HepG2 (cell line): ENCODE data around the gene ATF6. TPM values are rescaled to one million over a fixed set of nuclear protein-coding genes. Genes with fewer than 3 reads are reported as not detected.

Experiments used
- ATAC-seq: fragments of 200-7000 bp; cut with Tn5 transposase; 3 replicates; pipeline ENCODE4 v1.9.1; 2020; ENCODE audit warnings: mild to moderate bottlenecking, moderate library complexity
- BruUV-seq: library from RNA; stranded (reverse); fragments of 400-500 nt; replicated peaks from 2 replicates; lab custom pipeline; 2021; lab: Mats Ljungman, UMichigan
- CTCF ChIA-PET: fragments of 300-600 bp; formaldehyde crosslinking; extraction: SDS; loops from one replicate; lab custom pipeline; 2021; ENCODE audit warnings: low total read pairs, inconsistent platforms, low intra/inter-chr PET ratio; lab: Yijun Ruan, JAX
- POLR2A ChIA-PET: fragments of 350-600 bp; sonication (Branson Sonifier 250); formaldehyde crosslinking; loops from one replicate; lab custom pipeline; 2020; ENCODE audit warnings: antibody characterized with exemption, inconsistent platforms; lab: Yijun Ruan, JAX
- DNase-seq: peaks from one replicate; pipeline ENCODE4 v3.0.0-alpha.2; 2015; ENCODE audit warnings: low spot score
- FAIRE-seq: peaks from 3 replicates; lab custom pipeline; 2011; peaks lifted over from hg19 to GRCh38; lab: Jason Lieb, UNC
- H2AFZ ChIP-seq: one replicate; pipeline ENCODE4 v1.6.1; 2011; ENCODE audit warnings: low read length, inconsistent platforms
- H3K27ac ChIP-seq: fragments of 300-600 bp; 3 replicates; pipeline ENCODE4 v1.8.0; 2011; ENCODE audit warnings: mixed run types, mild to moderate bottlenecking, mixed read lengths, low read length, inconsistent platforms; ENCODE audit not compliant: insufficient read depth; ENCODE audit errors: extremely low read length
- H3K27me3 ChIP-seq, 2 experiments: fragments of 200-600 bp in 1 of 2; 2 replicates in 1 of 2; 3 replicates in 1 of 2; pipeline versions ENCODE4 v1.6.0 to v1.8.0; 2011; ENCODE audit warnings: low read length in 2 of 2, mild to moderate bottlenecking in 2 of 2, moderate library complexity in 2 of 2, inconsistent platforms in 1 of 2; ENCODE audit not compliant: insufficient read depth in 2 of 2, control insufficient read depth in 1 of 2
- H3K36me3 ChIP-seq, 2 experiments: fragments of 200-600 bp in 1 of 2; replicated peaks in 1 of 2; 2 replicates in 1 of 2; 3 replicates in 1 of 2; pipeline versions ENCODE4 v1.5.1 to v1.8.0; 2011; ENCODE audit warnings: low read length in 2 of 2, inconsistent platforms in 1 of 2; ENCODE audit not compliant: insufficient read depth in 2 of 2, control insufficient read depth in 1 of 2
- H3K4me1 ChIP-seq: 2 replicates; pipeline ENCODE4 v1.5.1; 2012; ENCODE audit warnings: low read length, inconsistent platforms; ENCODE audit not compliant: insufficient read depth
- H3K4me2 ChIP-seq: 2 replicates; pipeline ENCODE4 v1.6.0; 2011; ENCODE audit warnings: low read depth, low read length, inconsistent platforms
- H3K4me3 ChIP-seq, 3 experiments: fragments of 200-600 bp in 1 of 3; sonication (generic), shearing (Covaris generic) in 1 of 3; replicated peaks in 1 of 3; 2 replicates each; pipeline ENCODE4 v1.5.1; 2011 to 2016; ENCODE audit warnings: low read length in 3 of 3, inconsistent platforms in 2 of 3, low read depth in 2 of 3, mild to moderate bottlenecking in 2 of 3, control low read depth in 1 of 3, mixed read lengths in 1 of 3; ENCODE audit not compliant: insufficient read depth in 1 of 3
- H3K79me2 ChIP-seq: one replicate; pipeline ENCODE4 v1.6.1; 2011; ENCODE audit warnings: low read length, inconsistent platforms; ENCODE audit not compliant: insufficient read depth
- H3K9ac ChIP-seq: 2 replicates; pipeline ENCODE4 v1.6.0; 2011; ENCODE audit warnings: mild to moderate bottlenecking, low read depth, low read length, inconsistent platforms; ENCODE audit not compliant: insufficient read depth
- H3K9me3 ChIP-seq: 2 replicates; pipeline ENCODE4 v1.5.1; 2012; ENCODE audit warnings: mild to moderate bottlenecking, low read length
- H4K20me1 ChIP-seq: 2 replicates; pipeline ENCODE4 v1.6.0; 2011; ENCODE audit warnings: inconsistent platforms, mild to moderate bottlenecking, low read length, moderate library complexity; ENCODE audit not compliant: insufficient read depth
- BORCS8-MEF2B ChIP-seq: sonication (generic); formaldehyde crosslinking; IDR thresholded peaks from 2 replicates; pipeline ENCODE4 v1.8.0; 2022; ENCODE audit warnings: mild to moderate bottlenecking, missing genetic modification reagents
- DNMT1 ChIP-seq: sonication (generic); formaldehyde crosslinking; IDR thresholded peaks from 2 replicates; pipeline ENCODE4 v1.5.1; 2020; ENCODE audit warnings: mild to moderate bottlenecking, missing genetic modification reagents
- HMG20B ChIP-seq: conservative IDR thresholded peaks from 2 replicates; pipeline ENCODE4 v1.6.1; 2016; ENCODE audit warnings: missing genetic modification reagents, missing compliant biosample characterization
- JUND ChIP-seq: sonication (generic); formaldehyde crosslinking; IDR thresholded peaks from 2 replicates; pipeline ENCODE4 v1.8.0; 2022; ENCODE audit warnings: mild to moderate bottlenecking, missing genetic modification reagents
- KDM6A ChIP-seq: IDR thresholded peaks from 2 replicates; pipeline ENCODE4 v1.6.1; 2016; ENCODE audit warnings: low read depth
- KMT2B ChIP-seq: IDR thresholded peaks from 2 replicates; pipeline ENCODE4 v1.6.1; 2016; ENCODE audit warnings: missing genetic modification reagents, missing compliant biosample characterization
- NR3C1 ChIP-seq: sonication (generic); formaldehyde crosslinking; IDR thresholded peaks from 2 replicates; pipeline ENCODE4 v1.4.0; 2020; ENCODE audit warnings: missing genetic modification reagents
- TBL1XR1 ChIP-seq: fragments of 150-350 bp; IDR thresholded peaks from 2 replicates; pipeline ENCODE4 v1.6.1; 2014; ENCODE audit warnings: borderline replicate concordance, low read length; ENCODE audit not compliant: partially characterized antibody
- TOE1 ChIP-seq: sonication (generic); formaldehyde crosslinking; IDR thresholded peaks from 2 replicates; pipeline ENCODE4 v1.4.0; 2020; ENCODE audit warnings: mild to moderate bottlenecking, missing genetic modification reagents
- ZFP37 ChIP-seq: sonication (generic); formaldehyde crosslinking; IDR thresholded peaks from 2 replicates; pipeline ENCODE4 v1.4.0; 2020; ENCODE audit warnings: missing genetic modification reagents, borderline replicate concordance
- ZNF546 ChIP-seq: sonication (generic); formaldehyde crosslinking; conservative IDR thresholded peaks from 2 replicates; pipeline ENCODE4 v1.8.1; 2023; ENCODE audit warnings: mild to moderate bottlenecking, missing genetic modification reagents
- ZNF816 ChIP-seq: sonication (generic); formaldehyde crosslinking; IDR thresholded peaks from 2 replicates; pipeline ENCODE4 v1.8.0; 2022; ENCODE audit warnings: missing genetic modification reagents, mild to moderate bottlenecking, borderline replicate concordance
- WGBS: methylation state at CpG from one replicate; pipeline ENCODE4 v1.1.6; 2017; ENCODE audit warnings: low lambda C conversion rate; 5-methylcytosine and 5-hydroxymethylcytosine counted together
- in situ Hi-C: cut with HindIII; loops from 2 replicates; pipeline ENCODE4 v1.10.0; 2017; ENCODE audit warnings: low pct_unique_long_range_greater_than_20kb; ENCODE audit not compliant: extremely low pct_ligation_motif_present
- intact Hi-C: fragments of 100-400 bp; cut with micrococcal nuclease; formaldehyde crosslinking; loops from one replicate; pipeline ENCODE4 v1.10.0; 2022; ENCODE audit not compliant: unreplicated experiment
- polyA plus RNA-seq, 8 experiments: library from polyadenylated mRNA; depleted of rRNA in 3 of 8; stranded (reverse) in 7 of 8; unstranded in 1 of 8; fragments of >200 nt; fragmentation: Illumina TruSeq in 4 of 8; extraction: Trizol in 4 of 8; gene quantifications; 2 replicates each; pipeline versions ENCODE4 v1.2.1 to v1.2.3, GENCODE V29; 2011 to 2016; ENCODE audit warnings: low read depth in 4 of 8, missing spikeins in 1 of 8, mixed read lengths in 1 of 8; ENCODE audit not compliant: insufficient read depth in 1 of 8
- total RNA-seq, 5 experiments: library from RNA; depleted of rRNA; stranded (reverse); fragments of >200 nt; fragmentation: Illumina TruSeq; extraction: Trizol; gene quantifications; 2 replicates each; pipeline ENCODE4 v1.2.3, GENCODE V29; 2016; ENCODE audit warnings: low read depth in 1 of 5
- TF ChIP-seq, protein P1 (sequence below): sonication (generic); formaldehyde crosslinking; IDR thresholded peaks from 2 replicates; pipeline ENCODE4 v1.4.0; 2020; ENCODE audit warnings: missing genetic modification reagents

Gene ATF6
- total and polyA plus RNA-seq, 2 of the 13 experiments (the other 11 are each of a cell fraction or from before 2014, with no cell fraction given) = 13.2 to 14.5 TPM

DNA sequence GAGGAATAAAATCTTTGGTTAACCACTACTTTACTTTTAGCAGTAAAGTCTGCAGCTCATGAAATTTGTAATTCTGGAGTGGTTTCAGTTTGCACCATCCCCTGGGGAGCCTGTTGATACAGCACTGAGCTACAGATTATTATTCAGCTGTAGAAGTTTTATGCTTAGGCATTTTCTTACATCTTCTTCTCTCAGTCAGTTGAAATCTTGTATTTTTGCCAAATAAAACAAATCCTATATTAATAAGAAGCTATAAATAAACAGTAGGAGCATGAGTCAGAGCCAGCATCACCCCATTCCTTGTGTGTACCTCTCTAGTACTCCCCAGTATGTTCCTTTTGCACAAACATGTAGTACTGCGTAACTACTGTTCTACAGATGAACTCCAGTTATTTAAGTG is 118.9 kb downstream of the ATF6 start (continued):
- TF ChIP-seq BORCS8-MEF2B (CRISPR knock-in tag) = no peak
- TF ChIP-seq HMG20B = no peak
- TF ChIP-seq JUND (CRISPR knock-in tag) = no peak
- TF ChIP-seq DNMT1 (CRISPR knock-in tag) = no peak
- no peak for TF ChIP-seq KDM6A
- TF ChIP-seq, protein P1, sequence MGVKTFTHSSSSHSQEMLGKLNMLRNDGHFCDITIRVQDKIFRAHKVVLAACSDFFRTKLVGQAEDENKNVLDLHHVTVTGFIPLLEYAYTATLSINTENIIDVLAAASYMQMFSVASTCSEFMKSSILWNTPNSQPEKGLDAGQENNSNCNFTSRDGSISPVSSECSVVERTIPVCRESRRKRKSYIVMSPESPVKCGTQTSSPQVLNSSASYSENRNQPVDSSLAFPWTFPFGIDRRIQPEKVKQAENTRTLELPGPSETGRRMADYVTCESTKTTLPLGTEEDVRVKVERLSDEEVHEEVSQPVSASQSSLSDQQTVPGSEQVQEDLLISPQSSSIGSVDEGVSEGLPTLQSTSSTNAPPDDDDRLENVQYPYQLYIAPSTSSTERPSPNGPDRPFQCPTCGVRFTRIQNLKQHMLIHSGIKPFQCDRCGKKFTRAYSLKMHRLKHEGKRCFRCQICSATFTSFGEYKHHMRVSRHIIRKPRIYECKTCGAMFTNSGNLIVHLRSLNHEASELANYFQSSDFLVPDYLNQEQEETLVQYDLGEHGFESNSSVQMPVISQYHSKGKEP (CRISPR knock-in tag) = no peak
- TF ChIP-seq ZFP37 (CRISPR knock-in tag) = no peak
- TF ChIP-seq, all 625 proteins: peak for 0

DNA sequence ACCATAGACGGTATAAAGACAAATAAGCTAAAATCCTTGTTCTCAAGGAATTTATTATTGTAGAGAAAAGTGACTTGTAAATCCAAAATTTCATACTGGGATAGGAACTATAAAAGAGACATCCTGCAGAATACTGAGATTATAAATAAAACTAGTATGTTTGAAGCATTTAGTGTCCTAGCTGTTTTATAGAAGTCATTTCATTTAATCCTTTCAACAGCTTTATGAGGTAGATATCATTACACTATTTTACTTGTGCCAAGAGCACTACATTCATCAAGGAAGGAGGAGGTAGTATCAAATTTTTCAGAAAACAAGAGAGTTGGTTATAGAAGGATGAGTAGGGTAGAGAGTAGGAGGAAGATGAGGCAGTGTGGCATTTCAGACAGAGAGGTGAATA is 119.6 kb downstream of the ATF6 start:
- TF ChIP-seq ZNF546 (CRISPR knock-in tag) = no peak
- TF ChIP-seq KMT2B (CRISPR knock-in tag) = no peak
- no peak for TF ChIP-seq TOE1 (CRISPR knock-in tag)
- no peak for TF ChIP-seq ZNF816
- no peak for TF ChIP-seq NR3C1 (CRISPR knock-in tag)
- TF ChIP-seq TBL1XR1 = no peak
- CTCF ChIA-PET = no interaction called here
- H3K36me3 ChIP-seq = peaks cover 0 to 5% of the 10 kb centered on the region in 2 experiments; a peak in 2 of 5 replicates
- no peak for ATAC-seq
- no peaks in the 10 kb centered on the region for H4K20me1 ChIP-seq
- BruUV-seq = no TSS peak
- no peak overlapping the region for H2AFZ ChIP-seq
- DNase-seq = no peak
- intact Hi-C loops (no loop called here), in situ Hi-C loops (no loop called here)
- H3K4me2 ChIP-seq = no peak overlapping the region
- H3K27me3 ChIP-seq = no peaks in the 10 kb centered on the region
- no peak overlapping the region for H3K9ac ChIP-seq
- FAIRE-seq = no peak
- H3K9me3 ChIP-seq = no peaks in the 10 kb centered on the region
- H3K79me2 ChIP-seq = no peaks in the 10 kb centered on the region
- 98% methylated on average over 1 of the region's 1 CpG for WGBS
- POLR2A ChIA-PET = no interaction called here
- no peak overlapping the region for H3K27ac ChIP-seq
- H3K4me1 ChIP-seq = no peaks in the 10 kb centered on the region
- H3K4me3 ChIP-seq = no peak overlapping the region
